GM19467 (cell line): Measurements from ENCODE around the gene AFDN.

ENCODE experiments used
- ATAC-seq: cut with Tn5 transposase; IDR thresholded peaks from one replicate; pipeline ENCODE4 v1.9.1; 2021; ENCODE audit warnings: mild to moderate bottlenecking, moderate library complexity; ENCODE audit not compliant: unreplicated experiment

Gene AFDN

DNA sequence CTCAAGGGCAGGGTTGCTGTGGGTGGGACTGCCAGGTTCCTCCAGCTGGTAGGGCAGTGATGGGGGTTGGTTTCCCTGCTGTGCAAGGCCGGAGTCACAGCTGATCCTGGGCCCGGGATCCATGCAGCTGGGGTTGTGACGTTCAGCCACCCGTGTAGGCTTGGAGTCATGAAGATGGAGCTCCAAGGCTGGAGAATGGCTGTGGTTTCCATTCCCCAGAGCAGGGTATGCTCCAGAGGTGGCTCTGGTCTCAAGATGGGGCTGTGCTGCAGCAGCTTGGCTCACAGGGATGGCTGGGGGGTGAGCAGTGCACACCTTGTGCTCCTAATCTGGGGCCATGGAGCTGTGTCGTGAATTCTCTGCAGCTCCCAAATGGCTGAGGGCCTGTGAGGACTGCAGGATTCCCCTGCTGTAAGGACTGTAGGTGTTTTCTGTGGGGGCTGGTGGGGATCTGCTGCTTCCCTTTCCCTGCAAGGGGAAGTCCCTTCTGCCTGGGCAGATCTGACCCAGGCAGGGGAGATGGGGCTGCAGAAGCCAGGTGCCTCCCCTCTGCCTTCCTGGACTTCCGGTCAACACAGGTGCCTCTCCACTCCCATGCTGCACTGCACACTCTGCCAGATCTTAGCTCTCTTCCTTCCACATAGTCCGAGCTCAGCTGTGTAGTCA, 186.7 kb downstream of the AFDN start:
- ATAC-seq = no peak

GRCh38 chr6:168014428-168014827, 187.7 kb downstream of the AFDN start:
- no peak for ATAC-seq

- ATAC-seq = no peak
These were observed 188.3 kb downstream of the AFDN start for GRCh38 chr6:168015009-168015408.

DNA sequence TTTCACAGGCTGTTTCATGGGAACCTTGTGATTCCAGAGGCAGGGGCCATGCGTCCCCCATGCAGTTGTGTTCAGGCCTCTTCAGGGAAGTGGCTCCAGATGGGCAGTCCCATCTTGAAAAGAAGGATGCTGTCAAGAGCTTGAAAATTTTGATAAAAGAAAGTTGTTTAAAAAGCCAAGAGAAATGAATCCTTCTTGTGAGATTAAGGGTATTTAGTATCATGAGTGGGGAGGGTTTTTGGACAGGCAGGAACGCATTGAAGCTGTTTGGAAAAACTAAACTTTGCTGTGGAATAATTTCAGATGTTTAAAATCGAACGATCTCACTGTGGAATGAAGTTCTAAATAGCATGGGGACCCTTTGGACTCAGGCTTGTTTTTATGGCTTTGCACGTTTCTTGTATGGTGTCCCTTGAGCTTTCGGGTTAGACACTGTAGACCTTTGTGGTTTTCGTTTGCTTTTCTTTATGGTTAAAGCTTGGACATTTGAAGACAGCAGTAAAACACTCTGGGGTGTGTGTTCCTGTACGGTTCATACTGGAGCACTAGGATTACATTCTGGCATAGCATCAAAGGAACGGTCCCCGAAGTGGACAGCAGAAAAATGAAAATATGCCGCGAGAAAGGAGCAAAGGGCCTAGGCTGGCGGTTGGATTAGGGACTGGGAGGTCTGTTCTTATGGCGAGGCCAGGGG, 188.9 kb downstream of the AFDN start:
- ATAC-seq = no peak

- ATAC-seq = no peak
These were observed 189.5 kb downstream of the AFDN start for GRCh38 chr6:168016176-168016620.

DNA sequence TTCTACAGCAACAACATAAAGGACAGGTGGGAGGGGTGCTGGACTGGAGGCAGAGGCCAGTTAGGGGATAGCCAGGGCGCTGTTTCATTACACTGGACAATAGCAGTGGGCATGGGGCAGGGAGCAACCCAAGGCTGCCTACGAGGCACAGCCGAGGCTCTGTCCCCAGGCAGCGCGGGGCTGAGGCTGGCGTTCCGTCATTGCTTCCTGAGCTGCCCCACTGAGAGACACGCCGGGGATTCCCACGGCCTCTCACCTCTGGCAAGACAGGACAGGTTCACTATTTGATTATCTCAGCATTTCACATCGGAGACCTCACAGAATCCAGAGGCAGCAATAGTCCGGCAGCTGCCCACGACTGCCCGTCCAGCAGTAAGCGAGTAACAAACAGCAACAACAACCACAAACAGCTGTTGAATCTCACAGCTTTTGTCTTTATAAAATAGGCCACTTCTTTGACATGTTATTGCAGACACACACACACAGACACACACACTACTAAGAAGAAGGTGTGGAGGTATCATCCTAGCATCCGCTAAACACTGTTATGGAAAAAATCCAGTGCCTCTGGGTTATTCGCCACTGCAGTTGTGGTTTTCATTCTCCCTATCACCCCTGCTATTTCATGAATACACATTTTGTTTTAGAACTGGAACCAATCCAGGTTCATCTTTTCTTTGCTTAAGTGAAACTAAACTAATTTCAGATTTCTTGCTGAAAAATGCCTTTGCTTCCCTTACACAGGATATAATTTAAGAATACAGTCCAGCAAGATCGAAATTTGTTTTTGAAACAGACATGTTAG, 190.2 kb downstream of the AFDN start:
- ATAC-seq = no peak

GRCh38 chr6:168017629-168018028, 190.9 kb downstream of the AFDN start:
- ATAC-seq = no peak

GRCh38 chr6:168018664-168019063, 192.0 kb downstream of the AFDN start:
- no peak for ATAC-seq

- no peak for ATAC-seq
These were observed 193.5 kb downstream of the AFDN start for GRCh38 chr6:168020242-168020641.

DNA sequence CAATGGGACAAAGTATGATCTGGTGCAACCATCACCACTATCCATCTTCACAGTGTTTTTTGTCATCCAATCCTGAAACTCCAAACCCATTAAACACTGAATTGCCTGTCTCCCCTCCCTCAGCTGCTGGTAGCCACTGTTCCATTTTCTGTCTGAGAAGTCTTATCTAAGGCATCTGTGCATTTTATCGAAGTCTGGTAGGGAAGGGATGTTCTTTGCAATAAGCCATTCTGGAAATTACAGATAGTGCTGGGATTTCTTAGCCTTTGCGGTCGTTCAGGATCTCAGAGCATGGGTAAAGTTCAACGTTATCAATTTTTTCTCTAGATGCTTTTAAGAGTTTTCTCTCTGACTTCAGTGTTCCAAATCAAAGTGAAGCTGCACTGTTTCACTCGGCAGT, 194.9 kb downstream of the AFDN start:
- no peak for ATAC-seq
